Thyroid gland (tissue), 4 donors: ENCODE results near the gene KHDC3L.

ENCODE experiments used
- POLR2A ChIP-seq, 2 donors: fragments of 450-650 bp; IDR thresholded peaks; one replicate each; pipeline ENCODE4 v1.6.1; 2017; ENCODE audit warnings: antibody characterized with exemption in 2 of 2, mild to moderate bottlenecking in 2 of 2, moderate library complexity in 1 of 2
- TF ChIP-seq, protein P1 (sequence below), 6 experiments: fragments of 200-600 bp in 3 of 6; fragments of 450-650 bp in 3 of 6; sonication (generic) in 3 of 6; IDR thresholded peaks; one replicate each; pipeline ENCODE4 v1.5.1; 2016 to 2019; ENCODE audit warnings: antibody characterized with exemption in 6 of 6, mild to moderate bottlenecking in 2 of 6, inconsistent platforms in 1 of 6, moderate library complexity in 1 of 6

DNA sequence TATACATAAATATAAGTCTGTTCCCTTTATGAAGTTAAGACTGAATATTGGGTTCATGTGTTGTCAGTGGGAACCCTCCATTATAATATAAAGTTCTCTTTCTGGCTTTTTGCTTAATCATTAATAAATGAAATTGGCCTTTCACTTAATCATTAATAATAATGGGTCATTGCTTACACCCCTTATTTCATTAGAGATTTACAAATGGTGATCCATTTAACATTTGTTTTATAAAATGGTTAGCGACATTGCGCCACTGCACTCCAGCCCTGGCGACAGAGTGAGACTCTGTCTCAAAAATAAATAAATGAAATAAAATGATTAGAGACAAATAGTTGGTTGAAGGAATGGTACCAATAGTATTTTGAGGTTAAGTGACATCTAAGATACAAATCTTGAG is 50.6 kb downstream of the KHDC3L start:
- TF ChIP-seq, protein P1, sequence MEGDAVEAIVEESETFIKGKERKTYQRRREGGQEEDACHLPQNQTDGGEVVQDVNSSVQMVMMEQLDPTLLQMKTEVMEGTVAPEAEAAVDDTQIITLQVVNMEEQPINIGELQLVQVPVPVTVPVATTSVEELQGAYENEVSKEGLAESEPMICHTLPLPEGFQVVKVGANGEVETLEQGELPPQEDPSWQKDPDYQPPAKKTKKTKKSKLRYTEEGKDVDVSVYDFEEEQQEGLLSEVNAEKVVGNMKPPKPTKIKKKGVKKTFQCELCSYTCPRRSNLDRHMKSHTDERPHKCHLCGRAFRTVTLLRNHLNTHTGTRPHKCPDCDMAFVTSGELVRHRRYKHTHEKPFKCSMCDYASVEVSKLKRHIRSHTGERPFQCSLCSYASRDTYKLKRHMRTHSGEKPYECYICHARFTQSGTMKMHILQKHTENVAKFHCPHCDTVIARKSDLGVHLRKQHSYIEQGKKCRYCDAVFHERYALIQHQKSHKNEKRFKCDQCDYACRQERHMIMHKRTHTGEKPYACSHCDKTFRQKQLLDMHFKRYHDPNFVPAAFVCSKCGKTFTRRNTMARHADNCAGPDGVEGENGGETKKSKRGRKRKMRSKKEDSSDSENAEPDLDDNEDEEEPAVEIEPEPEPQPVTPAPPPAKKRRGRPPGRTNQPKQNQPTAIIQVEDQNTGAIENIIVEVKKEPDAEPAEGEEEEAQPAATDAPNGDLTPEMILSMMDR (IDR thresholded peaks at IDR 0.05) = no peak
- no peak for TF ChIP-seq POLR2A (IDR thresholded peaks at IDR 0.05)
